Renal cortical epithelial cell (primary cell): ENCODE data around the gene STX8. TPM values are rescaled to one million over a fixed set of nuclear protein-coding genes. Genes with fewer than 3 reads are reported as not detected.
"Not testable (repeated sequence)": the region's sequence is repeated elsewhere in the genome, so short reads cannot be mapped to it uniquely, and the experiment has no call there.

Source experiments
- DNase-seq: peaks from one replicate; pipeline ENCODE4 v3.0.0-alpha.2; 2011; ENCODE audit warnings: low read depth
- total RNA-seq: library from RNA; depleted of rRNA; stranded (reverse); fragments of >200 nt; gene quantifications from 2 replicates; pipeline ENCODE4 v1.2.3, GENCODE V29; 2014

Gene STX8
- total RNA-seq, 1 donor from 2014 or later, result 76.6 TPM

DNA sequence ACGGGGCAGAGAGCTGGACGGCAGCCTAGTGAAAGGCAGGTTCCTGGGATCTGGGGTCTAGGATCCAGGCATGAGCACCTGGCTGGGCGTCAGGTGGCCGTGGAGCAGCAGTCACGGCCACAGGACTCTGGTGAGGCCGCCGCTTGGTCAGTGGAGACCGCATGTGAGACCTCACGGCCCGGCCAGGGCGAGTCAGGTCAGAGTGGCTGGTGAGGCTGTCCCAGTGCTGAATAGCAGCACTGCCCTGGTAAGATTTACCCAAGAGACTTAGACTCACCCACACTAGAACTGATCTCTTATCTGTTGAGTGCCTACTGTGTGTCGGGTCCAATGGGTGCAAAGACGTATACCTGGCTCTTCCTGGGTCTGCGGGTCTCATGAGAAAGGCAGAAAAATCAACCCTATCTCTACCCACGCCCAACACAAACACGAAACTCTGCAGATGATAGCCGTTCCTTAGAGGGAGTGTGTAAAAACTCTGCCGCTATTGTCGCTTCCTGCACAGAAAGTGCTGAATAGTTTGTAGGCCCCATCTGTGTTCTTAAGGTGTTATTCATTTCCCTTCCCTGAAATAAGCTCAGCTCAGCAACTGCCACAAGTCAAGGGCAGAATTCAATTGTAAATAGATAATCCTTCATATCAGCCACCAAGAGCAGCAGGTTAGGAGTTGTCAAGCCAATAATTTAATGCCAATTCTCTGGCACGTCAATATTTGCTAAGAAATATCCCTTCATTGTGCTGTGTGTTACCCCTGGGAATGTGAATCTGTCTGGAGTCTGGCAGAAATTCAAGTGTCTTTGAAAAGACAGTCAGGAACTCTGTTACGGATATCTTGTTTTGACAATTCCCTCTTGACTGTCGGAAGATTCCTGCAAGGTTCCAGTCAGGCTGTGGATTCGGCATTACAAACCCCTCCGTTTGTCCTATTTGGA is 314.3 kb downstream of the STX8 start:
- no peak for DNase-seq

DNA sequence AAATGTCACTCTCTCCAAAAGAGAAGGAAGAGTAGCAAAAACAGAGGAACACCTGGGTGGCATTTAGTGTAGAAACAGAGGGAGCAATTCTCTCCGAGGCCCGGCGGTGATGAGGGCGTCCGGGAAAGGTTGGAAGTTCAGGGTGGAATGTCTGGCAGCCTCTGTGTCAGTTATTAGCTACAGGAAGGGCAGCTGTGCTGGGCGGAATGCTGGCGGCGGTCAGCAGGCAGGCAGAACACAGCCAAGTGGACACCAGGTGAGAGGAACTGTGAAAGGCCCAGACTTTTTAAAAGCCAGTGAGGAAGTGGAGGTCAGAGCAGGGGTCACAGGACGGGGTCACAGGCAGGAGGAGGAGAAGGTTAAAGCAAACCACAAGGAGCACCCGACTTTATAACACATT is 316.2 kb downstream of the STX8 start:
- no peak for DNase-seq

DNA sequence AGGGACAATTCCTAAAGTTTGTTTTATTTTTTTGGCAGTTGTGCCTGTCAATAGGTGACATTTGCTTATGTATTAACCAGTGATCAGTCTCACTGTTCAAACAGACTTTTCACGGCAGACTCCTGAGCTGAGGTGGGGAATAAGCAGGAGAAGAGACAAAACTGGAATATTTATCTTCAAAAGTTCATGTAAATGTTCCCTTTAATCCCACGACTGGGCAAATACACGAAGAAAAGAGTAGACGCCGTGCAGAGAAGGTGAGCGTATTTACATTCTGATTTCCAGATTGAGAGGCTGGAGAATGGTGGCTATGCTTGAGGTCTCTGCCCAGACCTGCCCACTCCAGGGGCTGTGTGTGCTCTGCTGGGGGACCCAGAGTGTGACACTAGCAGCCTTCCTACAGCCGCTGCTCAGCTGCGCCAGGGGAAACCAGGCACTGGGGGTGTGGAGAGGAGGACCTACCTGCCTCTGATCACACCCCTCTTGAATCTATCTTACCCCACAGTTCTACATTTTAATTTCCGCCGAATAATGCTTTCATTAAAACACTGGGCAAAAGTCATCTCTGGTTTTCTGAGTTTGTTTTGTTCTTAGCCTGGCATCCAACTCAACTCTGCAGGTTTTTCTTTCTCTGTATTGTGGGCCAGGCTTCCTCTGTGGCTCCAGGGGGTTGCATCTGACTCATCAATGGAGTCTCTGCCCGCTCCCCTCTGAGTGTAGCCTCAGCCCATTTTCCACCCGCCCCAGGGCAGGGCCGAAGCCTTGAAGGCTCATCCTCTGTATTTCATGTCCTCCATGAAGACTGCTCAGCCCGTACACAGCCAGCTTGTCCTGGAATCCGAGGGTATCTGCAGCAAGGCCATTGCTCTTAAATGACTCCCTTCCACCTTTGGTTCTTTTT is 317.3 kb downstream of the STX8 start:
- no peak for DNase-seq

DNA sequence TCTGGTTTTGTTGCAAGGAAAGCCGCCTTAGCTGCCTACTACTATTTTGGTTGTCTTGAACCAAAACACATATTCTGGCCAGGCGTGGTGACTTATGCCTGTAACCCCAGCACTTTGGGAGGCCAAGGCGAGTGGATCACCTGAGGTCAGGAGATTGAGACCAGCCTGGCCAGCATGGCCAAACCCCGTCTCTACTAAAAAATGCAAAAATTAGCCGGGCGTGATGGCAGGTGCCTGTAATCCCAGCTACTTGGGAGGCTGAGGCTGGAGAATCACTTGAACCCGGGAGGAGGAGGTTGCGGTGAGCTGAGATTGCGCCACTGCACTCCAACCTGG is 318.0 kb downstream of the STX8 start:
- not testable (repeated sequence) for DNase-seq

DNA sequence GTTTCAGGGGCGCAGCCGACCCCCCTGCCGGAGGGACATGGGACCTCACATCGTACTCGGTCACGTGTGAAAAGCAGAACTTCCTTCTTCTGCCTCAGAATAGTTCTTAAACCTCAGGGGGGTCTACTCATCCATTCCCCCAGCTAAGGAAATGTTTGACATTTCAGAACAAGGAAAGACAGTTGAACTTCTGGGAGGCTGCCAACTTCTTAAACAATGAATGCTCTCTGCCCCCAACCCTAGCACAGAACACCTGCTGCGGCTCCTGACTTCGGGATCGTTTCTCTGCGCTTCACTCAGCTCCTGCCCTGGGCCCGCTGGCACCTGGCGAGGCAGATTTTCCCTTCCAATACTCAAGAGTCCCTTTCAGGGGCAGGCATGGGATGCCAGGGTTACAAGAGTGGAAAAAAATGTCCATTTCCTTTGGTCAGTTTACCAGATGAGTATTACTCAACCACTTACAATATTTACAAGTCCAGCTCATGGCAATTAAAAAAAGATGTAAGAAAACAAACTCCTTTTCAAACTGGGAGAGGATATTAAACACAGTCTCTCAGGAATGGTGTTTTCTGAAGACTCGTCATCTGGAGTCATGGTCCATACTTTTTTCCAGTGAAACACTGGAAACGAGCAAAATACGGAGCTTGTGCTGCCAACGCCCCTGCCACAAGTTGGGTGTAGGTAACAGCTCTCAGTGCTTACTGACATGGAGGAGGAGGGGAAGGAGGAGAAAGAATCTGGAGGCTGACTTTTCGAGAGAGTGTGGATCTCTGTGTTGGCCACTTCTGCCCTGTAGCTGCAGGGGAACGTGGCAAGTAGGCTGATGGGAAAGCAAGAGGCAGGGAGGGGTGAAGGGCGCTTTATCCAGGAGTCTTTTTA is 318.6 kb downstream of the STX8 start:
- DNase-seq, result no peak

DNA sequence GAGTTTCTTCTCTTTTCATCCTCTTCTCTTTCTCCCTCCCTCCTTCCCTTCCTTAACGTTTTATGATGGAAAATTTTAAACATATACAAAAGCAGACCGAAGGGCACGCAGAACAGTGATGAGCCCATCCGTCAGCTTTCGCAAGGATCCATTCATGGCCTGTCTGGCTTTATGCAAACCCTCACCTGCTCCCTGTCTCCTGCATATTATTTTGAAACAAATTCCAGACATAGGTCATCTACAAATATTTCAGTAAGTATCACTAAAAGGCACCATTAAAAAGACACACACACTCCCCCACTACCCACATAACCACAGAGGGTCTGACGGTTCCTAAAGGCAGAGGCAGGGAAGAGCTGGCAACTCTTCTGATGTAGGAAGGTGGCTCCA is 319.3 kb downstream of the STX8 start:
- no peak for DNase-seq

DNA sequence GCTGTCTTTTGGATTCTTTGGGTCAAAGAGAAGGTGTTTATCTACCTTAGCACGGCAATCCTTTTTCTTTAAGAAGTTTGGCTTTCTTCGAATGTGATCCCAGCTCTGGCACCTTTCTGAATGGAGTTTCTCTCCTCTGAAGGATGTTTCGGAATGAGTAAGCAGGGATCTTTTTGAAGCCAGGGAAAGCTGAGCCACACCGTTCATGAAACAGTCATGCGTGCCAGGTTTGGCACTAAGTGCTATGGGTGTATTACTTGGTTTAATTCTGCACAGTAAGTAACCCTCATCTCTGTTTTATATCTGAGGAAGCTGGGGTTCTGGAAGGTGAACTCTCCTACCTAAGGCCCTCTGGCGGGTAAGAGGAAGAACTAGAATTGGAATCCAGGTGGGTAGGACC is 319.8 kb downstream of the STX8 start:
- no peak for DNase-seq

DNA sequence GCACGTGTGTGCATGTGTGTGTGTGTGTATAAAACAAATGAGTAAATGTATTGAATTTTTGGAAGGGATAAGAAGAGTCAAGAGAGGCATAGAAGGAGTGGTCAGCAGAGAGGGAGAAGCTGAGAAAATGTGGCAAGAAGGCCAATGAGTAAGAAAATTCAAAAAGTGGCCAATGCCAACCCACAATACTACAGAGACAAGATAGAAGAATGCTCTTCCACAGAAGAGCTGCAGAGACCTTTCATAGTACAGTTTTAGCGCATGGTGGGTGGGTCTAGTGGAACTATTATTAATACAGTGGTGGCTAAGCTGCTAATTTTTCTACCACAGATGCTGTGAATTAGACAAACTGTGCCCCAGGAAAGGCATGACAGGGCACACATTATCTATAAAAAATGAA is 320.8 kb downstream of the STX8 start:
- no peak for DNase-seq

DNA sequence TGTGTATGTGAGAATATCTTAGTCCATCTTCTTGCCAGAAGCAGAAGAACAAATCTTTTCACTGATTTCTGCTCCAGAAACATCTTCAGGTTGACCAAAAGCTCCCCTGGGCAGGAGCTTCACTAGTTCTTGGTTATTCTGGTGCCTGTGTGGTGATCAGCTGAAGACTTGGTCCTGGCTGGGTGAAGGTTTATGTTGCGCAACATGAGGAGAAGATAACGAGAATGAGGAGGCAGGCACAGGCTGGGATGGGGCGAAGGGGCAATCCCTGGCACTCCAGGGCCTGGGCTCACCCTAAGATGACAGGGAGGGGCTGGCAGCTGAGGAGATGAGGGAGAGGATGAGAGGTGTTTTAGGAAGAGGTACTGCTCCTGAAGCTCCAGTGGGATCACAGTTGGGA is 322.3 kb downstream of the STX8 start:
- DNase-seq, result no peak

DNA sequence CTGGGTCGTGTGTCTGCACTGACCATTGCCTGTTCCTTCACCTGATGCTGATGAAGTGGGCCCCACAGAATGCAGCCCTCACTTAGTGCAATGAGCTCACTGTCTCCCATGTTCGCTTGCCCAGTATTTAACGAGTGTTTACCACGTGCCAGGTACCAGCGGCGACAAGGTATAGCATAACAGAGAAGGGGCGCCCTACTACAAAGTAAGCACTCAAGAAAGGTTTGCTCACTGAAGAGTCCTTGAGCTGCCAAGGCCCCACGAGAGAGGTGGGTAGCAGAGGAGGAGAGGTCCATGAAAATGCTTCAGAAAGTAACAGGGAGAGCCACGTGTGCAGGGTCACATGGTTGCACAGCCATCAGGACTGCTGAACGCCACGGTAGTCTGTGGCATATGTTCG is 324.3 kb downstream of the STX8 start:
- no peak for DNase-seq

DNA sequence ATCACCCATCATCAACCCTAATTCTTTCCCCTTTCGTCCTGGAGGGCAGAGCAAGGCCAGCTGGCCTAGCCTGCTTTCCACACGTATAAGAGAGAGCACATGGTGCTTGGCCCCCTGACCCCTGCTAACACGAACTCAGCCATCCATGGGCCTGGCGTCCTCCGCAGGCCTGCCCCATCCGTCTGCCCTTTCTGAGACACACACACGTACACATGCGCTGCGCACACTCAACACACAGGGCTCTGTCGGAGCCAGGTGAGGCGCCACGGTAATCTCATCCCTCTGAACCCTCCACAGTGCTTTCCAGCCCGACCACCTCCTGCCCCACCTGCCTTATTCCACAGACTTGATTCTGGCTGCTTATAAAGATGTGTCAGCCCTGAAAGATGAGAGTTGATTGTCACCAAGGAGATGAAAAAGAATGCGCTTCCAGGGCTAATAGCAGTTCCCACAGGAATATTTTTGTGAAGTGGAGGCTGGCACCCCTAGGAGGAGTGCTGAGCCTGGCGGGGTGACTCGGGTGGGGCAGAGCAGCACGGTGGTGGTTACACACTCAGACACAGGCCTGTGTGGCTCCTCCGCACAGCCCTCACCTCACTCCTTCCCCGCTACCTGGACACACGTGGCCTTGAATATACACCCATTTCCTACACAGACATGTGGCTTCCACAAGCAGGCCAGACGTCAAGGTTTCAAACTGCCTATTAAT is 326.2 kb downstream of the STX8 start:
- no peak for DNase-seq

DNA sequence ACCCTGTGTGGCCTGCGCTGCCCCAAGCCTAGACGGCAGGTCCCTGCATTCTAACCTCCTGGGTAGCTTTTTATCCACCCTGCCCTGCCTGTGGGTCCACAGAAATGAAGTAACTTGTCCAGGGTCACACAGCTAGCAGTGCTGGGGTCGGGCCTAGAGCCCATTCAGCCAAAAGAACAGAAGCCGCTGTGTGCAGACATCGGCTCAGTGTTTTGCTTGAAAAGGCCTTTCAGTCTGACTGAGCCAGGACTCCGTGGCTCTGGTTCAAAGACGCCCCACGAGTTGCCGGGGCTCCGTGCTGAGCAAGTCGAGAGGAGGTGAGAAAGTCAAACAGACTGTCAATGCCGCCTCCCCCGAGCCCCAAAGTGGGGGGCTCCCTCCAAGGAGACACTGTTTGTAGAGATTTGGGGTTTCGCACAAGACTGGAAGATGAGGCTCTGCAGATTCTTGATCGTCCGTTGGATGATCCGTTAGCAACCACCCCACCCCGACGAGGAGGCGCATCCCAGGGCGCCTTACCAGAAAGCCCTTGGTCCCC is 328.1 kb downstream of the STX8 start:
- DNase-seq, result no peak

DNA sequence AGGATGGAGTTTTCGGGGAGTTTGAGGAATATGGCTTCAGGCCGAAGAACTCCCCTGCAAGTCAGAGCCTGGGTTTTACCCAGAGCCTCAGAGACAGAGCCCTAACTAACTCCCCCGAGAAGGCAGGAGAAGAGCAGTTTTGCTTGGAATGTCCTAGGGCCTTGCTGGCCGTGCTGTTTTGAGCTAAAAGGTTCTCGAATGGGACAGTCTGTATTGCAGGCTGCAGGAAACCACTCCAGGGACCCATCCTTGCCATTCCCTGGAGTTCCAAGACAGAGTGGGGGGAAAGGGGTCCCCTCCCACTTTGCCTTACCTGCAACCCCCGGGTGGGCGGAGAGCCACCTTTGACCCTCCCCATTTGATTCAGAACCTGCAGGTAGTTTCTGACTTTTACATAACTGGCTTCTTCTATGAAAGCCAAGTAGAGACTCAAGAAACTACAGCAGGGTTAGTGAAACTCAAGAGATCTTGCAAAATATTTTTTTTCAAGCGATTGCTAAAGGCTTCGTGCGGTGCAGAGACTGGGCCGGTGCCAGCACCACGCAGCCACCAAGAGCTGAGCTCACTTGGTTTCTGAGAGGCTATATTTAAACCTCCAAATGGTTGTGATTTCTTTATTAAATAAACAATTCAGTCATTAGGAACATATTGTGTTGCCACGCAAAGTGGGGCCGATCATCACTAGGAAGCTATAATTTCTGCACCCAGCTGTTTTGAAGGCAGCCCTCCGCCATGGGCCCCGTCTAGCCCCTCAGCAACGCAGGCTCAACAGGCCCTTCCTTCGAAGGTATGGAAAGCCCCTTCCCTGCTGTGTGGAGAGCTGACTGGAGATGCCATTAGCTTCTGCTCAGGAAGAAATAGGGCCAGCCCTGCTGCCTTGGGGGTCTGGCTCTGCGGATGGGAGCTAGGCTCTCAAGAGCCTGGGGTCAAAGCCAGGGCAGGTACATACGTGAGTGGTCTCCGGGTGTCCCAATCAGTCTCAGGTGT is 331.3 kb downstream of the STX8 start:
- DNase-seq, result no peak

DNA sequence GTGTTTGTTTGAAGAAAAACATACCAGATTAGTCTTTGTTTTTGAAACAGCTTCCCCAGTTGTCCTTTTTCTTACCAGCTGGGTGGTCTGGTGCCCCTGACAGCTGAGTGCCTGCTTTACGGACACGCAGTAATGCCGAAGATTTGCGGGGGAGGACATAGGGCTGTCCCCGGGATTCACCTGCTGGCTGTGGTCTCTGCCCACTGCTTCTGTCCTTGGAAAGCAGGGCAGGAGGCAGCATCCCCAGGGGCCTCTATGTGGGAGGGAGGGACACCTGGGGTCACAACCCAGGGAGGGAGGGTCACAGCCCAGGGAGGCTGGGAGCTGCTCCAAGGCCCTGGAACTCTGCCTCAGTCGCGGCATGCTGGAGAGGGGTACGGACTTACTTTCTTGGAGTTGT is 332.6 kb downstream of the STX8 start:
- DNase-seq, result no peak

DNA sequence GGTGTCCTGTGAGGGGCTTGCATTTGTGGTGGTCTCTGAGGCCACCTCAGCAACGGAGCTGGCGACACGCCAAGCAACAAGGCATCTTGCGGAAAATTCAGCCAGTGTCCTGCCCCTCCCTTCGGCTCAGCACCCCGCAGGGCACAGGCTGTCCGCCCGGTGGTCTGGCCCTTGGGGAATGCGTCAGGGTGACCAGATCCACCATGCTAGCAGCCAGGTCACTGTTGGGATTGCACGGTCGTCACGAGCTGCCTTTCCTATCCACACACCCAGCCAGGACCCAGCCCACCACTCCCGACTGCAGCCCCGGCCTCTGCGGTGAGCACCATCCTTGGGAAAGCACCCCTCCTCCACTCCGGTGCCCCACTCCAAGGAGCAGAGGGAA is 333.1 kb downstream of the STX8 start:
- DNase-seq, result no peak

DNA sequence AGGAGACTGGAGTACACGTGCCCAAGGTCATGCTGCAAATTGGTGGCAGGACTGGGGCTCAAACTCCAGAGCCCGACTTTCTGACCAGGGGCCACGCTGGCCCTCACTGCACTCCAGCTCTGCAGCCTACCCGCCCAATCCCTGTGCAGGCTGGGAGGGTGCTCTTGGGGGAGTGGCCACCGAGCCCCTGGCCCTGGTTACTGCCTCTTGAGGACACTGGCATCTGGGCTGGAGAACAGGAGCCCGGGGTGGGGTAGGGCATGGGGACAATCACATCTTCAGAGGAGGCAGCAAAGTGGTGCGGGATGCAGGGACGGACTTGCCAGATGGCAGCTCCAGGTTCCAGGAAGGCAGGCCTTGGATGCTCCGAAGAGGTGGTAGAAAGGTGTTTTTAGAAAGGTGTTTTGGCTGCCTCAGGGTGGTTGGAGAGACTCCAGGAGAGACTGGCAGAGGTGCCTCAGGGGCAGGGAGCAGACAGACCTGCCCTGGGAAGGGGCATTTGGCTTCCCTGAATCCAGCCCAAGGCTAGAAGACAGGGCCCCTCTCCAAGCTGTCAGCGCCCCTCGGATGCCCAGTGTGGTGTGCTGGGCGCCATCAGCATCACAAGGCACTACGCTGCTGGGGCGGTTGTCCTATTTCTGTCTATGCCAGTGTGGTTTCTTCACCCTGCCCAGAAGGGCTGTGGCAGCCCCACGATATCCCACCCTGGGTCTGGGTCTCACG is 333.7 kb downstream of the STX8 start:
- no peak for DNase-seq

DNA sequence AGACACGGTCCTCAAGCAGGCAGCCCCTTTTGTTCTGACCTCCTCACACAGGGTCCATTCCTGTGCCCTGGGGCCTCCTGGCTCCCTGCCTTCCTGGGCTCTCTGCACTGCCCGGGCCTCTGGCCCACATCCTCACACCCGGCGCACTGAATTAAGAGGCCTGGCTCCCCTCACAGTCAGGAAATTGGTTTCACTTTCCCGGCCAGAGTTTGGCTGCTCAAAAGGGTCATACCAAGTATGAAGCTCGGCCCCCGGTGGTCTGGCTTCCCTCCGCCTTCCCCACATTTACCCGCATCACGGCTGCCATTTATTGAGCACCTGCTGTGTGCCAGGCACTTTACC is 334.3 kb downstream of the STX8 start:
- DNase-seq, result no peak

DNA sequence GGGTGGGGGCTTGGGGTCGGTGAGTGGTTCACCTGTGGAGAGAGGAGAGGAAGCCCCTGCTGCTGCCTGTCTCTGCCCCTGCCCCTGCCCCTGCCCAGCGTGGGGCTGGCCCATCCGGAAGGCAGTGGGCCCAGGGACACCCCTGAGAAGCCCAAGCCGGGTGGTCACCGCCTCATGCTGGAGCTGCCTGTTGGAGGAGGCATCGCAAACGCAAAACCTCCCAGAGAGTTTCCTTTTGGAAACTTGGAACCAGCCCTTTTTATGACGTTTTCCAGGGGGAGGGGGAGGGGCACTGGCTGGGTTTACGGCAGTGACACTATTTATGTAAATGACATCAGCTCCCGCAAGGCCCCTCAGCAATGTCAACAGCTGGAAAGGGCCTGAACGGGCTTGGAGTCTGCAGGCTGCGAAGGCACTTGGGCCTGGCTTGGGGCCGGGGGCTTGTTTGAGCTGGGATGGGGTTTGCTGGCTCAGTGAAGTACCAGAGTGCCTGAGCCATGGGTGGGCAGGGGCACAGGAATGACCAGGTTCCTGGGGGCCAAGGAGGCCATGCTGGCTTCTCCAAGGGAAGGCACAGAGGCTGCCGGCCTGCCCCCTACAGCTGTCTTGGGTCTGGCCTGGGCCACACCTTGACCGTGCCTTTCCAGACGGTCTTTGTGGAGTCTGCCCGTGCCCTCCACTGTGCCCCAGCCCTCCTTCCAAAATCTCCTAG is 334.8 kb downstream of the STX8 start:
- no peak for DNase-seq
